ENCODE data around the gene GIGYF2.

The GIGYF2 gene

GRCh38 chr2:232878855-232879617, 181.9 kb downstream of the GIGYF2 start:
- peaks cover 8% of the 10 kb centered on the region for H3K4me1 ChIP-seq (ENCODE audit: control insufficient read depth, insufficient read depth, low read length)
- H3K9me3 ChIP-seq (ENCODE audit: control insufficient read depth in 2 of 2, low read length in 2 of 2) = no peaks in the 10 kb centered on the region
- H3K4me3 ChIP-seq (ENCODE audit: low read length in 2 of 2) = no peak overlapping the region
- H3K27me3 ChIP-seq (ENCODE audit: control insufficient read depth in 1 of 2, insufficient read depth in 2 of 2, low read length in 2 of 2) = peaks cover 14 to 22% of the 10 kb centered on the region in 2 donors
- no peak overlapping the region for H3K27ac ChIP-seq (ENCODE audit: low read length)
- no peaks in the 10 kb centered on the region for H3K36me3 ChIP-seq (ENCODE audit: control insufficient read depth in 2 of 2, insufficient read depth in 2 of 2, low read length in 2 of 2)
- H3K9ac ChIP-seq (ENCODE audit: low read length in 2 of 2) = no peak overlapping the region

DNA sequence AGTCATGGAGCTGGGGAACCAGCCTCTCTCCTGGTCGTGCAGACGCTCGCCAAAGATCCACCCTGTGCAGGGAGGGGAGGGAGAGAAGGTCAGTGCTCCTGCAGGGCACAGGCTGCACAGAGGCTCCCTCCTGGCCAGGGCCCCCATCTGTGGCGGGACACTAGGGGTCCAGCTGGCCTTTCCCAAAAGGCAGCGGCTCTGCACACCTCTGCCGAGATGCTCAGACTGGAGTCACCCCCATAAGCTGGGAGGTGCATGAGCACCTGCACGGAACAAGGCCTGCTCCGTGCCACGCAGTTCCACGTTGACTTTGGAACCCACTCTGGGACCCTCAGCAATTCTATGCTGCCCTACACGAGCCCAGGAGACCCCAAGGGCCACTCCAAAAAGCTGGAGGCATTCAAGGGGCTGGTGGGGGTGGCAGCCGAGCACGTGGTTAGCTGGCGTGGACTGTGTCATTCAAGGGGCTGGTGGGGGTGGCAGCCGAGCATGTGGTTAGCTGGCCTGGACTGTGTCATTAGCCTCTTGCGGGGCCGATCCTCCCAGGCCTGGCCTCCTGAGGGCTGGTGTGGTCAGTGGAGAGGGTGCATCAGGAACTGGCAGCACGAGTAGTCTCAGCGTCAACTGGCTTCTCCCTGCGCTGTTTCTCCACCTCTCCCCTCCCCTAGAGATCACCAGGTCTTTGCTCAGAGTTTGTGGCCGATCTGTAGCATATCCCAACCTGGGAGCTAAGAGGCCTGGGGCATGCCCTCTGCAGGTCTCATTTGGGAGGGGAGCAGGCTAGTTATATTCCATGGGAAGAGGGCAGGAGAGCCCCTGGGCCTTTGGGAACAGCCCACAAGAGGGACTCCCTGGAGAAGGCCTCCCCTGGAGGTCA, 182.7 kb downstream of the GIGYF2 start:
- Histone ChIP-seq H3K27me3 (ENCODE audit: control insufficient read depth in 1 of 2, insufficient read depth in 2 of 2, low read length in 2 of 2) (peaks cover 15 to 19% of the 10 kb centered on the region in 2 donors), H3K4me1 (ENCODE audit: control insufficient read depth, insufficient read depth, low read length) (peaks cover 8% of the 10 kb centered on the region), H3K27ac (ENCODE audit: low read length) (no peak overlapping the region), H3K36me3 (ENCODE audit: control insufficient read depth in 2 of 2, insufficient read depth in 2 of 2, low read length in 2 of 2) (no peaks in the 10 kb centered on the region), H3K9me3 (ENCODE audit: control insufficient read depth in 2 of 2, low read length in 2 of 2) (no peaks in the 10 kb centered on the region), H3K9ac (ENCODE audit: low read length in 2 of 2) (no peak overlapping the region), H3K4me3 (ENCODE audit: low read length in 2 of 2) (no peak overlapping the region)

DNA sequence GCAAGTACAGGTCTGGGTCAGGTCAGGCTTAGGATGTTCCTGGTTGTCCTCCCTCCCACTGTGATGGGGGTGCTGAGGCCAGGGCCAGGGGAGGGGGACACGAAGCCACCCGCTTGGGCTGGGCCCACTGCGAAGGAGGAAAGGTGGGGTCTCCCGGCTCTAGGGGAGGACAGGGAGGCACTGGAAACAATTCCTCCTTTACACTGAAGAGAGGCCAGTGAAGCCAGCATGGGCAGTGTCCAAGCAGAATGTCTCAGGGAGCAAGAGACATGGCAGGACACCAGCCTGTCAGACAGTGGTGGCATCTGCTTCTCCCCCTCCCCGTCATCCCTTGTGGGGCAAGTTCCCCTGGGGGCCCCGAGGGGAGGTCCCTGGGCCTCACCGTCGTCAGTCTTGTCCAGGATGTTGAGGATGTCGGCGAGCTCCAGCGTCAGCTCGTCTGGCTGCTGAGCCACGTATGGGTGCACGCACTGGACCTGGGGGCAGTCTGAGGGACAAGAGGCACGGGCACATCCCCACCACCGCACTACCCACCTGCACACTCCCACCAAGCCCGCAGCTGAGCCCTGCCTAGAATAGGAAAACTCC, 183.7 kb downstream of the GIGYF2 start:
- H3K27me3 ChIP-seq (ENCODE audit: control insufficient read depth in 1 of 2, insufficient read depth in 2 of 2, low read length in 2 of 2) = peaks cover 10 to 11% of the 10 kb centered on the region in 2 donors
- H3K9ac ChIP-seq (ENCODE audit: low read length in 2 of 2) = no peak overlapping the region
- no peaks in the 10 kb centered on the region for H3K36me3 ChIP-seq (ENCODE audit: control insufficient read depth in 2 of 2, insufficient read depth in 2 of 2, low read length in 2 of 2)
- no peak overlapping the region for H3K27ac ChIP-seq (ENCODE audit: low read length)
- H3K9me3 ChIP-seq (ENCODE audit: control insufficient read depth in 2 of 2, low read length in 2 of 2) = no peaks in the 10 kb centered on the region
- H3K4me1 ChIP-seq (ENCODE audit: control insufficient read depth, insufficient read depth, low read length) = peaks cover 8% of the 10 kb centered on the region
- no peak overlapping the region for H3K4me3 ChIP-seq (ENCODE audit: low read length in 2 of 2)

DNA sequence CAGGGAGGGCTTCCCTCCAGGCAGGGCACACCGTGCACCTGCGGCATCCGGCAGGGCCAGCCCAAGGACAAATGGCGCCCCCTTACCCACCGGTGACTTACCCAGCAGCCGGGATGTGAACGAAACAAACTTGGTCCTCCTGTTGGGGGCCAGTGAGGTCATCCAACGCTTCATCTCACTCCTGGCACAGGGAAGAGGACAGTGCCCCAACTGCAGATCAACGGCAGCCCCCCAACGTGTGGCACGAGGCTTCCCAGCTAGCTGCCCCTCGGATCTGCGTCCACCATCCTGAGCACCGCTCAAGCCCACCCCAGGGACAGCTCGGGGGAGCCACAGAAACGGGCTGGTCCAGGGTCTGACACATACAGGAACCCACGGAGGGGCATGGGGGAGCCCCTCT, 185.0 kb downstream of the GIGYF2 start:
- Histone ChIP-seq H3K36me3 (ENCODE audit: control insufficient read depth in 2 of 2, insufficient read depth in 2 of 2, low read length in 2 of 2) (no peaks in the 10 kb centered on the region), H3K4me3 (ENCODE audit: low read length in 2 of 2) (no peak overlapping the region), H3K4me1 (ENCODE audit: control insufficient read depth, insufficient read depth, low read length) (no peaks in the 10 kb centered on the region), H3K27ac (ENCODE audit: low read length) (no peak overlapping the region), H3K27me3 (ENCODE audit: control insufficient read depth in 1 of 2, insufficient read depth in 2 of 2, low read length in 2 of 2) (peaks cover 5 to 18% of the 10 kb centered on the region in 2 donors), H3K9ac (ENCODE audit: low read length in 2 of 2) (no peak overlapping the region), H3K9me3 (ENCODE audit: control insufficient read depth in 2 of 2, low read length in 2 of 2) (no peaks in the 10 kb centered on the region)

DNA sequence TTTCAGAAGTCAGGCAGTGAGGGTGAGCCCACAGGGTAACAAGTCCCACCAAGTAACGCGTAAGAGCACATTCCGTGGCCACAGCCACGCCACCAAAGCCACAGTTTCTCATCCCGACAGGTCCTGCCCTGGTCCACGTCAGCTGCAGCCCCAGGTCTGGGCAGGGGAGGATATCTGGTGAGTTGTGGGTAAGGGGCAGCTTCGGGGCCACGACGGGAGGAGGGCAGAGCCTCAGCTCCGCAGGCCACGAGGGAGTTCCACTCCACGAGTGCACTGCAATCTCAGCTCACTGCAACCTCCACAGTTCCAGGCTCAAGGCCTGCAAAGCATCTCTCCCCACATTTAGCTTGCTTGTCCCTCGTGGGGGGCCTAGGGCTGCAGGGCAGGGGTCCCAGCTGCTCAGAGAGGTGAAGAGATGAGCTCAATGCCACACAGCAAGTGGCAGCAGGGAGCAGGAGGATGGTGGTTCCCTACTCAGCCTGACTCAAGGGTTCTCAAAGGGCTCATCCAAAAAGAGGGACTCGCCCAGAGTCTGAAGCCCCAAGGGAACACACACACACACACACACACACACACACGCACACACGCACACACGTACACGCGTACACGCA, 185.5 kb downstream of the GIGYF2 start:
- H3K4me3 ChIP-seq (ENCODE audit: low read length in 2 of 2) = no peak overlapping the region
- H3K4me1 ChIP-seq (ENCODE audit: control insufficient read depth, insufficient read depth, low read length) = no peaks in the 10 kb centered on the region
- peaks cover 5 to 14% of the 10 kb centered on the region in 2 donors for H3K27me3 ChIP-seq (ENCODE audit: control insufficient read depth in 1 of 2, insufficient read depth in 2 of 2, low read length in 2 of 2)
- no peak overlapping the region for H3K9ac ChIP-seq (ENCODE audit: low read length in 2 of 2)
- H3K36me3 ChIP-seq (ENCODE audit: control insufficient read depth in 2 of 2, insufficient read depth in 2 of 2, low read length in 2 of 2) = no peaks in the 10 kb centered on the region
- H3K27ac ChIP-seq (ENCODE audit: low read length) = no peak overlapping the region
- no peaks in the 10 kb centered on the region for H3K9me3 ChIP-seq (ENCODE audit: control insufficient read depth in 2 of 2, low read length in 2 of 2)

DNA sequence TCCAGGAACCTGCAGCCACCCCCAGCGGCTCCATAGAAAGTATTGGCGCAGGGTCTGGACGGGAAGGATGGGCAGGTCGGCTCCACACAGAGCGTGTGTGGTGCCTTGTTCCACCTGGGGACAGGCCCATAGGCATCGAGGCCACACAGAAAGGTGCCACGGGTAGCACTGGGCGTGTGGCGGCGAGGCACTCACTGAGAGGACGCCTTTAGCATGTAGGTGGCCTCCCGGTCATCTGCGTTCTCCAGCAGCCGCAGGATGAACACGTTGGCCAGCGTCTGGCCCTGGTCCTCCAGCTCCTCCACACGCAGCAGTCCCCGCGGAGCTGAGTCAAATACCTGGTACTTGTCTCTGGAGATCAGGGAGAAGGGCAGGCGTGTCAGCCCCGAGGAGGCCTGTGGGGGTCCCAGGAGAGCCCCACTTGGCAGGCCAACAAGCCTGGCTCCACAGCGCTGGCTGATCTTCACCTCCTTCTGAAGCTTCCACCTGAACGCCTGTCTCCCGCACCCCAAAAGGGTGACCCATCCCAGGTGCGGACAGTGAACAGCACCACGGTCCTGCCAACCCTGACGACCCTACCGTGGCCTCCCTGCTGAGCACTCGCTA, 186.1 kb downstream of the GIGYF2 start:
- no peak overlapping the region for H3K9ac ChIP-seq (ENCODE audit: low read length in 2 of 2)
- no peak overlapping the region for H3K27ac ChIP-seq (ENCODE audit: low read length)
- peaks cover 5 to 11% of the 10 kb centered on the region in 2 donors for H3K27me3 ChIP-seq (ENCODE audit: control insufficient read depth in 1 of 2, insufficient read depth in 2 of 2, low read length in 2 of 2)
- no peaks in the 10 kb centered on the region for H3K9me3 ChIP-seq (ENCODE audit: control insufficient read depth in 2 of 2, low read length in 2 of 2)
- H3K4me1 ChIP-seq (ENCODE audit: control insufficient read depth, insufficient read depth, low read length) = no peaks in the 10 kb centered on the region
- no peak overlapping the region for H3K4me3 ChIP-seq (ENCODE audit: low read length in 2 of 2)
- no peaks in the 10 kb centered on the region for H3K36me3 ChIP-seq (ENCODE audit: control insufficient read depth in 2 of 2, insufficient read depth in 2 of 2, low read length in 2 of 2)

DNA sequence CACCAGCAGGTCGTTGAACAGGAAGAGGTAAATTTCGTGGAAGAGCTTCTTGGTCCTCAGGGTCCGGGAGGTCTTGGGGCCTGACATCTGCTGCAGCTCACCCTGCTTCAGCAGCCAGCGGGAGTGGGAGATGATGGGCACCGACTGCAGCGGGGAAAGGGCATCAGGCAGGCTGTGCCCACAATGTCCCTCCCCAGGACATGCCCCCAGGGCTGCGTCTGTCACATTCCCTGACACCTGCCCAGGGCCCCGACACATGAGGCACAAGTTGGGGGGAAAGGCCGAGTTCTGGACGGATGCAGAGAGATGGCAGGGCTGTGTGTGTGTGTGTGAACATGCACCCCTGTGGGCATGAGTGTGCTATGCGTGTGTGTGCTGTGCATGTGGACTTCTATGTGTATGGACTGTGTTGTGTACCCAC, 186.9 kb downstream of the GIGYF2 start:
- Histone ChIP-seq H3K36me3 (ENCODE audit: control insufficient read depth in 2 of 2, insufficient read depth in 2 of 2, low read length in 2 of 2) (no peaks in the 10 kb centered on the region), H3K27ac (ENCODE audit: low read length) (no peak overlapping the region), H3K27me3 (ENCODE audit: control insufficient read depth in 1 of 2, insufficient read depth in 2 of 2, low read length in 2 of 2) (peaks cover 5 to 11% of the 10 kb centered on the region in 2 donors), H3K9ac (ENCODE audit: low read length in 2 of 2) (no peak overlapping the region), H3K4me1 (ENCODE audit: control insufficient read depth, insufficient read depth, low read length) (no peaks in the 10 kb centered on the region), H3K9me3 (ENCODE audit: control insufficient read depth in 2 of 2, low read length in 2 of 2) (no peaks in the 10 kb centered on the region), H3K4me3 (ENCODE audit: low read length in 2 of 2) (no peak overlapping the region)

GRCh38 chr2:232884549-232885263, 187.6 kb downstream of the GIGYF2 start:
- Histone ChIP-seq H3K4me3 (ENCODE audit: low read length in 2 of 2) (no peak overlapping the region), H3K9ac (ENCODE audit: low read length in 2 of 2) (no peak overlapping the region), H3K9me3 (ENCODE audit: control insufficient read depth in 2 of 2, low read length in 2 of 2) (no peaks in the 10 kb centered on the region), H3K4me1 (ENCODE audit: control insufficient read depth, insufficient read depth, low read length) (no peaks in the 10 kb centered on the region), H3K36me3 (ENCODE audit: control insufficient read depth in 2 of 2, insufficient read depth in 2 of 2, low read length in 2 of 2) (no peaks in the 10 kb centered on the region), H3K27ac (ENCODE audit: low read length) (no peak overlapping the region), H3K27me3 (ENCODE audit: control insufficient read depth in 1 of 2, insufficient read depth in 2 of 2, low read length in 2 of 2) (peaks cover 5 to 14% of the 10 kb centered on the region in 2 donors)

- H3K27me3 ChIP-seq (ENCODE audit: control insufficient read depth in 1 of 2, insufficient read depth in 2 of 2, low read length in 2 of 2) = peaks cover 5 to 15% of the 10 kb centered on the region in 2 donors
- H3K9ac ChIP-seq (ENCODE audit: low read length in 2 of 2) = no peak overlapping the region
- H3K27ac ChIP-seq (ENCODE audit: low read length) = no peak overlapping the region
- no peaks in the 10 kb centered on the region for H3K36me3 ChIP-seq (ENCODE audit: control insufficient read depth in 2 of 2, insufficient read depth in 2 of 2, low read length in 2 of 2)
- no peaks in the 10 kb centered on the region for H3K9me3 ChIP-seq (ENCODE audit: control insufficient read depth in 2 of 2, low read length in 2 of 2)
- H3K4me1 ChIP-seq (ENCODE audit: control insufficient read depth, insufficient read depth, low read length) = no peaks in the 10 kb centered on the region
- no peak overlapping the region for H3K4me3 ChIP-seq (ENCODE audit: low read length in 2 of 2)
Observed at GRCh38 chr2:232885264-232885961, 188.3 kb downstream of the GIGYF2 start.

Measured in stomach smooth muscle (tissue), 2 donors.